Activated CD4-positive, alpha-beta T cell treated with anti-CD3 and anti-CD28 coated beads, Interleukin-2, amount 50 U/mL, for 24 hours (primary cell): ENCODE data around the gene JAK2.
"Not testable (repeated sequence)": the region's sequence is repeated elsewhere in the genome, so short reads cannot be mapped to it uniquely, and the experiment has no call there.

Experiments
- DNase-seq, 2 donors: peaks; one replicate each; pipeline ENCODE4 v3.0.0-alpha.2; 2020; ENCODE audit warnings: low read depth in 1 of 2, low spot score in 1 of 2

JAK2 gene

GRCh38 chr9:5041390-5042115, 56.5 kb downstream of the JAK2 start:
- DNase-seq: no peak

GRCh38 chr9:5042661-5043178, 57.6 kb downstream of the JAK2 start:
- DNase-seq: no peak

- no peak for DNase-seq
Measured at GRCh38 chr9:5043381-5043780, 58.3 kb downstream of the JAK2 start.

- DNase-seq: no peak
Measured at GRCh38 chr9:5044160-5044559, 59.1 kb downstream of the JAK2 start.

GRCh38 chr9:5052838-5053237, 67.8 kb downstream of the JAK2 start:
- DNase-seq: no peak

GRCh38 chr9:5062631-5063030, 77.6 kb downstream of the JAK2 start:
- no peak for DNase-seq

- DNase-seq: no peak
Measured at GRCh38 chr9:5072871-5073270, 87.8 kb downstream of the JAK2 start.

GRCh38 chr9:5073701-5074100, 88.6 kb downstream of the JAK2 start:
- no peak for DNase-seq

GRCh38 chr9:5085993-5086392, 100.9 kb downstream of the JAK2 start:
- no peak for DNase-seq

GRCh38 chr9:5089737-5090136, 104.7 kb downstream of the JAK2 start:
- no peak for DNase-seq

GRCh38 chr9:5095795-5096194, 110.7 kb downstream of the JAK2 start:
- DNase-seq: no peak

GRCh38 chr9:5099466-5099865, 114.4 kb downstream of the JAK2 start:
- DNase-seq: no peak

GRCh38 chr9:5101127-5101526, 116.1 kb downstream of the JAK2 start:
- not testable (repeated sequence) for DNase-seq

GRCh38 chr9:5106517-5106916, 121.4 kb downstream of the JAK2 start:
- not testable (repeated sequence) for DNase-seq

GRCh38 chr9:5110867-5111681, 126.0 kb downstream of the JAK2 start:
- no peak for DNase-seq

GRCh38 chr9:5111696-5112095, 126.6 kb downstream of the JAK2 start:
- no peak for DNase-seq

- DNase-seq: no peak
Measured at GRCh38 chr9:5112109-5112592, 127.1 kb downstream of the JAK2 start.

- no peak for DNase-seq
Measured at GRCh38 chr9:5112646-5113045, 127.6 kb downstream of the JAK2 start.

- DNase-seq: no peak
Measured at GRCh38 chr9:5113523-5113922, 128.5 kb downstream of the JAK2 start.

GRCh38 chr9:5113994-5114748, 129.1 kb downstream of the JAK2 start:
- DNase-seq: no peak

GRCh38 chr9:5122116-5122515, 137.0 kb downstream of the JAK2 start:
- no peak for DNase-seq
